ENCODE data around the gene NTN1.

The NTN1 gene

DNA sequence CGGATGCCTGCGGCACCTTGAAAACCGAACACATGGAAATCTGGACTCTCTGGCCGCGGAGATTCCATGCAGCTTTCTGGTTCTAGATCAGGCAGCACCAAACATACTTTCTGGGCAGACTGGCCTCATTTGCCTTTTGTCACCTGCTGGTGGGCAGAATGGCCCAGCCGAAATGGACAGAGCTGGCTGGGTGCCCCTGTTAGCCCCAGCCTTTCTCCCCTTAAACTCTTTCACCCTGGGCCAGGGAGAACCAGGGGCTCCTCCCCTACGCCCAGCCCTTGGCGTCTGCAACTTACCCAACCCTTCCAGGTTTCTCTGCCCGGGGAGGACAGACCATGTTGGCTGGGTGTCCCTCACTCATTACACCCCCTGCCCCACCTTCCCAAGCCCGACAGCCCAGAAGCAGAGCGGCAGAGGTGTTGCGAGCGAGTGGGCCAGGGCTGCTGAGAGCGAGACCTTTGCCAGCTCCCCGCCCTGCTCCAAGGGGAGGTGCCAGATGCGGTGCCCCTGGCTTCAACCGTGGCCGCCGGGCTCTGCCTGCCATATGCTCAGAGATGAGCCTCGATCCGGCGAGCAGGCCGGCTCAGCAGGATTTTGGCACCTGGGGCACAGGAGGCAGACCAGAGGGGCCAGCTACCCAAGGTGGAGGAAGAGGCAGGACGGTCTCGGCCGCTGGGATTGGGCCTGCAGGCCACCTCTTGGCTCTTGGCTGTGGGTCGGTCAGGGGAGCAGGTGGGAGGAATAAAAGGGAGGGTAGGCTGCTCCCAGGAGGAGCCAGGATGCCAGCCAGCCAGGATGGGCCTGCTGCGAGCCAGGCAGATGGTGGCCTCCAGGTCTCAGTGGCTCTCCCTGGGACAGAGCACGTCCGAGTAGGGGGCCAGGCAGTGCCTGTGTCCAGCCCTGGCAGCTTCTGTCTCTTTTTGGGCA is 191.3 kb downstream of the NTN1 start:
- Histone ChIP-seq H3F3A (ENCODE audit: insufficient read depth, low read length) (no peaks in the 10 kb centered on the region), H3K9me3 (ENCODE audit: low read length) (peaks cover 10% of the 10 kb centered on the region), H3K4me3 (ENCODE audit: low read depth, low read length, poor library complexity, severe bottlenecking) (no peak overlapping the region), H3K4me2 (ENCODE audit: low read length) (no peak overlapping the region), H3K36me3 (ENCODE audit: insufficient read depth, low read length) (no peaks in the 10 kb centered on the region; the same call in 1 of the 2 replicates), H3K79me2 (ENCODE audit: insufficient read depth, low read length) (no peaks in the 10 kb centered on the region), H3K27ac (ENCODE audit: low read depth, low read length, poor library complexity, severe bottlenecking) (no peak overlapping the region), H4K20me1 (ENCODE audit: insufficient read depth, low read length) (no peaks in the 10 kb centered on the region), H3K9ac (ENCODE audit: low read length) (no peak overlapping the region), H3K4me1 (ENCODE audit: insufficient read depth, low read length, severe bottlenecking) (no peaks in the 10 kb centered on the region), H3K27me3 (ENCODE audit: insufficient read depth, low read length) (no peaks in the 10 kb centered on the region), H3K9me2 (ENCODE audit: low read depth, low read length) (no peaks in the 10 kb centered on the region), H2AFZ (ENCODE audit: low read length) (no peak overlapping the region)
- no peak for TF ChIP-seq EZH2 (IDR thresholded peaks at IDR 0.05; ENCODE audit: borderline replicate concordance, low read length)
- TF ChIP-seq, protein P1, sequence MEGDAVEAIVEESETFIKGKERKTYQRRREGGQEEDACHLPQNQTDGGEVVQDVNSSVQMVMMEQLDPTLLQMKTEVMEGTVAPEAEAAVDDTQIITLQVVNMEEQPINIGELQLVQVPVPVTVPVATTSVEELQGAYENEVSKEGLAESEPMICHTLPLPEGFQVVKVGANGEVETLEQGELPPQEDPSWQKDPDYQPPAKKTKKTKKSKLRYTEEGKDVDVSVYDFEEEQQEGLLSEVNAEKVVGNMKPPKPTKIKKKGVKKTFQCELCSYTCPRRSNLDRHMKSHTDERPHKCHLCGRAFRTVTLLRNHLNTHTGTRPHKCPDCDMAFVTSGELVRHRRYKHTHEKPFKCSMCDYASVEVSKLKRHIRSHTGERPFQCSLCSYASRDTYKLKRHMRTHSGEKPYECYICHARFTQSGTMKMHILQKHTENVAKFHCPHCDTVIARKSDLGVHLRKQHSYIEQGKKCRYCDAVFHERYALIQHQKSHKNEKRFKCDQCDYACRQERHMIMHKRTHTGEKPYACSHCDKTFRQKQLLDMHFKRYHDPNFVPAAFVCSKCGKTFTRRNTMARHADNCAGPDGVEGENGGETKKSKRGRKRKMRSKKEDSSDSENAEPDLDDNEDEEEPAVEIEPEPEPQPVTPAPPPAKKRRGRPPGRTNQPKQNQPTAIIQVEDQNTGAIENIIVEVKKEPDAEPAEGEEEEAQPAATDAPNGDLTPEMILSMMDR (IDR thresholded peaks at IDR 0.05; ENCODE audit: low read length) = no peak

DNA sequence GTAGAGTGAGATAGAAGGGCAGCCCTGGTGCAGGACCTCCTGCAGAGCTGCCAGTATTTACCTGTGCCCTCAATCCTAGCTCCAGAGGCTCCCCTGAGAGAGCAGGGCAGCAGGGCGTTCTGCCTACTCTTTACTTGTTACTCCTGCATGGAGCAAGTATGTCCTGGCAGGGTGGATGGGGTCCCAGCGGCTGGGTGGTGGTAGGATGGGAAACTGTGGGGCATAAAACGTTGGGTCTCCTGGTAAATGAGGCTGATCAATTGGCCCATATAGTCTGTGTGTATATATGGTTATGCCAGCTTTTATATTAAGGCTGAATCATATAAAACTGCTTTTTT is 192.0 kb downstream of the NTN1 start:
- no peaks in the 10 kb centered on the region for H3K4me1 ChIP-seq (ENCODE audit: insufficient read depth, low read length, severe bottlenecking)
- peaks cover 10% of the 10 kb centered on the region for H3K9me3 ChIP-seq (ENCODE audit: low read length)
- no peak overlapping the region for H3K9ac ChIP-seq (ENCODE audit: low read length)
- H3K27me3 ChIP-seq (ENCODE audit: insufficient read depth, low read length) = no peaks in the 10 kb centered on the region
- no peak overlapping the region for H3K4me2 ChIP-seq (ENCODE audit: low read length)
- H3K36me3 ChIP-seq (ENCODE audit: insufficient read depth, low read length) = no peaks in the 10 kb centered on the region; the same call in 1 of the 2 replicates
- H3F3A ChIP-seq (ENCODE audit: insufficient read depth, low read length) = no peaks in the 10 kb centered on the region
- no peaks in the 10 kb centered on the region for H3K9me2 ChIP-seq (ENCODE audit: low read depth, low read length)
- H2AFZ ChIP-seq (ENCODE audit: low read length) = no peak overlapping the region
- TF ChIP-seq, protein P1 (IDR thresholded peaks at IDR 0.05; ENCODE audit: low read length) = no peak
- TF ChIP-seq EZH2 (IDR thresholded peaks at IDR 0.05; ENCODE audit: borderline replicate concordance, low read length) = no peak
- H4K20me1 ChIP-seq (ENCODE audit: insufficient read depth, low read length) = no peaks in the 10 kb centered on the region
- no peak overlapping the region for H3K4me3 ChIP-seq (ENCODE audit: low read depth, low read length, poor library complexity, severe bottlenecking)
- no peaks in the 10 kb centered on the region for H3K79me2 ChIP-seq (ENCODE audit: insufficient read depth, low read length)
- H3K27ac ChIP-seq (ENCODE audit: low read depth, low read length, poor library complexity, severe bottlenecking) = no peak overlapping the region

DNA sequence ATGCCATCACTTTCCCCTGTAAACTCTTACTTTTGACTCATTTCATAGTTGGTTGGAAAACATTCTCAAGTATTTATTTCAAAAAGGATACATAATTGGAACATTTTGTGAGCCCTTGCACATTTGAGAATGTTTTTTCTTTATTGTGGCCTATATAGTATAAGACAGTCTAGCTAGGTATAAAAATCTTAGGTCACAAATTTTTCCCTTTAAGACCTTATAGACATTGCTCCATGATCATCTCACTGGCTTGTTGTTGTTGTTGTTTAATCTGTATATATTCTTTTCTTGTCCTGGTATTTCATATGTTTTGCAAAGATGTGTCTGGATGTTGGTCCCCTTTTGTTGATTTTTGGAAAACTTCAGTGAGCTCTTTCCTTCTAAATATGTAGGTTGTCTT is 194.2 kb downstream of the NTN1 start:
- Histone ChIP-seq H3K79me2 (ENCODE audit: insufficient read depth, low read length) (no peaks in the 10 kb centered on the region), H3K9me3 (ENCODE audit: low read length) (peaks cover 10% of the 10 kb centered on the region), H3K27ac (ENCODE audit: low read depth, low read length, poor library complexity, severe bottlenecking) (no peak overlapping the region), H3K4me1 (ENCODE audit: insufficient read depth, low read length, severe bottlenecking) (no peaks in the 10 kb centered on the region), H3K36me3 (ENCODE audit: insufficient read depth, low read length) (no peaks in the 10 kb centered on the region; the same call in 1 of the 2 replicates), H3F3A (ENCODE audit: insufficient read depth, low read length) (no peaks in the 10 kb centered on the region), H3K9me2 (ENCODE audit: low read depth, low read length) (no peaks in the 10 kb centered on the region), H3K27me3 (ENCODE audit: insufficient read depth, low read length) (no peaks in the 10 kb centered on the region), H3K4me3 (ENCODE audit: low read depth, low read length, poor library complexity, severe bottlenecking) (no peak overlapping the region), H4K20me1 (ENCODE audit: insufficient read depth, low read length) (no peaks in the 10 kb centered on the region), H3K4me2 (ENCODE audit: low read length) (no peak overlapping the region), H2AFZ (ENCODE audit: low read length) (no peak overlapping the region), H3K9ac (ENCODE audit: low read length) (no peak overlapping the region)
- TF ChIP-seq EZH2 (IDR thresholded peaks at IDR 0.05; ENCODE audit: borderline replicate concordance, low read length) = no peak
- TF ChIP-seq, protein P1 (IDR thresholded peaks at IDR 0.05; ENCODE audit: low read length) = no peak

Measured in OCI-LY1 (cell line).